Measurements from ENCODE around the gene KLHL17. TPM values are rescaled to one million over a fixed set of nuclear protein-coding genes. Genes with fewer than 3 reads are reported as not detected.

The KLHL17 gene
- polyA plus RNA-seq, 1 donor (not counting 4 experiments of a cell fraction or from before 2014, with no cell fraction given), result 6.5 TPM

DNA sequence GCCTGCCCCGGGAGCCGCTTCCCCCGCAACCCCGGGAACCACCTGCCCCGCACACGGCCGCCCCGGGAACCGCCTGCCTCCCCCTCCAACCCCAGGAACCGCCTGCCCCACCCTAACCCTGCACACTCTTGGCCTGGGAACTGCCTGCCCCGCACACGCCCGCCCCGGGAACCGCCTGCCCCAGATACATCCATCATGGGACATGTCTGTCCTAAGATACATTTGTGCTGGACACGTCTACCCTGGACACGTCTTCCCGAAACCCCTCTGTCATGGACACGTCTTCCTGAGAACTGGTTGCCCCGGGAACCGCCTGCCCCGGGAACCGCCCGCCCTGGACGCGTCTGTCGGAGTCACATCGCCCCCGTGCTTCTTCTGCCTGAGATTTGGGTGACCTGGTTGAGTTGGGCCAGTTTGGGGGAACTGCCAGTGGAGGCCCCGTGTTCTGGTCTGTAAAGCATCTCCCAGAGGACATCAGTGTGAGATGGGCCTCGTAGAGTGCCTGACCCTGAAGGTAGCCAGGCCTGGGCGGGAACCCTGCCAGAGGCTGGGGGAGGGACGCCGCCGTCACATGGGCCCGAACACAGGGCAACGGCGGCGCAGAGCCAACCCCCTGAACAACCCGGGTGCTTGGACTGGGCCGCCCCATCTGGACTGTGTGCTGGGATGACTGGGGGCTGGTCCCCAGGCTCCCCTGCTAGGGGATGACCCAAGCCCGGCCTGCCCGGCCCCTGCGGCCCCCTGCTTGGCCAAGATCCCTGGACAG is 17.9 kb downstream of the KLHL17 start:
- no peak overlapping the region for H3K9ac ChIP-seq (ENCODE audit: control insufficient read depth, extremely low read depth, insufficient read depth, low read length)
- H3K4me2 ChIP-seq (ENCODE audit: control insufficient read depth, extremely low read depth, insufficient read depth, low read depth, low read length), result no peak overlapping the region

GRCh38 chr1:978835-979743 is 18.7 kb downstream of the KLHL17 start:
- H3K27me3 ChIP-seq (ENCODE audit: control insufficient read depth, extremely low read depth, insufficient read depth, low read length), result peaks cover 47% of the 10 kb centered on the region
- no peak for TF ChIP-seq CTCF (optimal IDR thresholded peaks at IDR 0.05 in 1 of 3, IDR thresholded peaks at IDR 0.05 in 1 of 3, conservative IDR thresholded peaks at IDR 0.05 in 1 of 3; ENCODE audit: extremely low read depth in 1 of 3, insufficient read depth in 2 of 3, low read length in 3 of 3)
- no peak for TF ChIP-seq EZH2 (IDR thresholded peaks at IDR 0.05; ENCODE audit: low read length)
- no peak overlapping the region for H3K4me2 ChIP-seq (ENCODE audit: control insufficient read depth, extremely low read depth, insufficient read depth, low read depth, low read length)
- H3K79me2 ChIP-seq (ENCODE audit: control insufficient read depth, insufficient read depth, low read length), result no peaks in the 10 kb centered on the region
- H3K36me3 ChIP-seq (ENCODE audit: control insufficient read depth in 2 of 2, extremely low read depth in 1 of 2, insufficient read depth in 2 of 2, low read length in 2 of 2), result peaks cover 0 to under 1% of the 10 kb centered on the region in 2 experiments
- H2AFZ ChIP-seq (ENCODE audit: control insufficient read depth, low read length), result no peak overlapping the region
- H3K9me1 ChIP-seq (ENCODE audit: control insufficient read depth, extremely low read depth, insufficient read depth, low read length), result no peaks in the 10 kb centered on the region
- DNase-seq (ENCODE audit: low read depth, low spot score) (no peak), FAIRE-seq (no peak)
- H3K4me1 ChIP-seq (ENCODE audit: control insufficient read depth, extremely low read depth, insufficient read depth, low read length), result peaks cover 4% of the 10 kb centered on the region
- H3K9ac ChIP-seq (ENCODE audit: control insufficient read depth, extremely low read depth, insufficient read depth, low read length), result no peak overlapping the region
- dilution Hi-C loops (cut with MboI; ENCODE audit: extremely low pct_ligation_motif_present, low sequenced_read_pairs), result no loop called here
- no peaks in the 10 kb centered on the region for H4K20me1 ChIP-seq (ENCODE audit: control insufficient read depth, extremely low read depth, insufficient read depth, low read length)
- no peak overlapping the region for H3K27ac ChIP-seq (ENCODE audit: control insufficient read depth, insufficient read depth, low read length)
- no peaks in the 10 kb centered on the region for H3K9me3 ChIP-seq (ENCODE audit: control insufficient read depth, low read depth, low read length)
- no peak overlapping the region for H3K4me3 ChIP-seq (ENCODE audit: control insufficient read depth in 2 of 3, extremely low read depth in 1 of 3, insufficient read depth in 2 of 3, low read depth in 1 of 3, low read length in 3 of 3)

More for the DNA sequence above, 17.9 kb downstream of the KLHL17 start:
- Histone ChIP-seq H3K4me1 (ENCODE audit: control insufficient read depth, extremely low read depth, insufficient read depth, low read length) (peaks cover 4% of the 10 kb centered on the region), H3K27me3 (ENCODE audit: control insufficient read depth, extremely low read depth, insufficient read depth, low read length) (peaks cover 39% of the 10 kb centered on the region), H3K36me3 (ENCODE audit: control insufficient read depth in 2 of 2, extremely low read depth in 1 of 2, insufficient read depth in 2 of 2, low read length in 2 of 2) (peaks cover 0 to 1% of the 10 kb centered on the region in 2 experiments), H3K9me3 (ENCODE audit: control insufficient read depth, low read depth, low read length) (no peaks in the 10 kb centered on the region), H2AFZ (ENCODE audit: control insufficient read depth, low read length) (no peak overlapping the region), H3K9me1 (ENCODE audit: control insufficient read depth, extremely low read depth, insufficient read depth, low read length) (no peaks in the 10 kb centered on the region), H3K4me3 (ENCODE audit: control insufficient read depth in 2 of 3, extremely low read depth in 1 of 3, insufficient read depth in 2 of 3, low read depth in 1 of 3, low read length in 3 of 3) (no peak overlapping the region), H3K79me2 (ENCODE audit: control insufficient read depth, insufficient read depth, low read length) (no peaks in the 10 kb centered on the region), H4K20me1 (ENCODE audit: control insufficient read depth, extremely low read depth, insufficient read depth, low read length) (no peaks in the 10 kb centered on the region), H3K27ac (ENCODE audit: control insufficient read depth, insufficient read depth, low read length) (no peak overlapping the region)
- DNase-seq (ENCODE audit: low read depth, low spot score), result no peak
- FAIRE-seq, result no peak
- dilution Hi-C loops (cut with MboI; ENCODE audit: extremely low pct_ligation_motif_present, low sequenced_read_pairs), result no loop called here
- TF ChIP-seq EZH2 (IDR thresholded peaks at IDR 0.05; ENCODE audit: low read length), result no peak
- no peak for TF ChIP-seq CTCF (optimal IDR thresholded peaks at IDR 0.05 in 1 of 3, IDR thresholded peaks at IDR 0.05 in 1 of 3, conservative IDR thresholded peaks at IDR 0.05 in 1 of 3; ENCODE audit: extremely low read depth in 1 of 3, insufficient read depth in 2 of 3, low read length in 3 of 3)
